ENCODE data around the gene MAP7D3.
"Not testable (repeated sequence)": the region's sequence is repeated elsewhere in the genome, so short reads cannot be mapped to it uniquely, and the experiment has no call there.

DNA sequence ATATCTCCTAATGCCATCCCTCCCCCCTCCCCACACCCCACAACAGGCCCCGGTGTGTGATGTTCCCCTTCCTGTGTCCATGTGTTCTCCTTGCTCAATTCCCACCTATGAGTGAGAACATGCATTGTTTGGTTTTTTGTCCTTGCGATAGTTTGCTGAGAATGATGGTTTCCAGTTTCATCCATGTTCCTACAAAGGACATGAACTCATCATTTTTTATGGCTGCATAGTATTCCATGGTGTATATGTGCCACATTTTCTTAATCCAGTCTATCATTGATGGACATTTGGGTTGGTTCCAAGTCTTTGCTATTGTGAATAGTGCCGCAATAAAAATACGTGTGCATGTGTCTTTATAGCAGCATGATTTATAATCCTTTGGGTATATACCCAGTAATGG lies 13.4 kb downstream of the MAP7D3 start:
- TF ChIP-seq TARDBP (IDR thresholded peaks at IDR 0.05); SUZ12 (IDR thresholded peaks at IDR 0.05); BHLHE40 (IDR thresholded peaks at IDR 0.05; ENCODE audit: borderline replicate concordance); SP1 (IDR thresholded peaks at IDR 0.05); HDGF (IDR thresholded peaks at IDR 0.05; ENCODE audit: borderline replicate concordance): not testable (repeated sequence)
- TF ChIP-seq, protein P1, sequence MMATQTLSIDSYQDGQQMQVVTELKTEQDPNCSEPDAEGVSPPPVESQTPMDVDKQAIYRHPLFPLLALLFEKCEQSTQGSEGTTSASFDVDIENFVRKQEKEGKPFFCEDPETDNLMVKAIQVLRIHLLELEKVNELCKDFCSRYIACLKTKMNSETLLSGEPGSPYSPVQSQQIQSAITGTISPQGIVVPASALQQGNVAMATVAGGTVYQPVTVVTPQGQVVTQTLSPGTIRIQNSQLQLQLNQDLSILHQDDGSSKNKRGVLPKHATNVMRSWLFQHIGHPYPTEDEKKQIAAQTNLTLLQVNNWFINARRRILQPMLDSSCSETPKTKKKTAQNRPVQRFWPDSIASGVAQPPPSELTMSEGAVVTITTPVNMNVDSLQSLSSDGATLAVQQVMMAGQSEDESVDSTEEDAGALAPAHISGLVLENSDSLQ (IDR thresholded peaks at IDR 0.05): not testable (repeated sequence)

All from HEK293T (cell line).